Measurements from ENCODE around the gene SUPT5H. TPM values are rescaled to one million over a fixed set of nuclear protein-coding genes. Genes with fewer than 3 reads are reported as not detected.

SUPT5H gene
- total and polyA plus RNA-seq, 2 of the 8 experiments (the other 6 are each of a cell fraction or from before 2014, with no cell fraction given) = 77.8 to 111 TPM

- TF ChIP-seq TEAD4 (IDR thresholded peaks at IDR 0.05; ENCODE audit: low read depth, low read length) (no peak), CHD2 (IDR thresholded peaks at IDR 0.05; ENCODE audit: low read length) (no peak), SP4 (IDR thresholded peaks at IDR 0.05; ENCODE audit: low read length) (no peak)
Measured at GRCh38 chr19:39509233-39509632, 63.9 kb downstream of the SUPT5H start (continued).

Data from H1 (cell line).